ENCODE measurements around the gene TEAD3. TPM values are rescaled to one million over a fixed set of nuclear protein-coding genes. Genes with fewer than 3 reads are reported as not detected.

TEAD3 gene
- total RNA-seq, 4 donors from 2014 or later: 58.3 to 122 (median 72.5) TPM

DNA sequence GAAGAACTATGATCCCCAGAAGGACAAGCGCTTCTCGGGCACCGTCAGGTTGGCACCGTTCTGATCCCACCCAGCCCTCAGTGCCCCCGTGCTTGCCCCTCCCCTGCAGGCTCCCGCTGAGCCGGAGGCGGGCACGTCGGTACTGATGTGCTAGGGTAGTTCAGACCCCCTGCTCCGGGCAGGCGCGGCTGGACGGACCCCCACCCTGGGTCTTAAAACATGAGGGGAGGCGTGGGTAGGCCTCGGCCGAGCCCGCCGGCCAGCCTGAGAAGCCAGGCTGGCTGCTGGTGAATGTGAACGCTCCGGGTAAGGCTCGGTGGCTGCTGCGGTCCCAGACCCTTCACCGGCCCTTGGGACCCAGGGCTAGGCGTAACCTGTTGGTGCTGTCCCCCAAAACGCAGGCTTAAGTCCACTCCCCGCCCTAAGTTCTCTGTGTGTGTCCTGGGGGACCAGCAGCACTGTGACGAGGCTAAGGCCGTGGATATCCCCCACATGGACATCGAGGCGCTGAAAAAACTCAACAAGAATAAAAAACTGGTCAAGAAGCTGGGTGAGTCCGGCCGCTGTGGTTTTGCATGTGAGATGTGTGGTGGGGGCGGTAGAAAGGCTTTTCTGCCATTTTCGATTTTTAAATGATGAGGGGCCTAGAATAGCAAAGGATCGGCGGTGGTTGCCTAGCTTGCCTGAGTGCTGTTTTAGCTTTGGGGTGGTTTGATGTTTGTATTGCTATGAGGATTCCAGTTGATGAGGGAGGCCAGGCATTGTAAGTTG lies 27.7 kb downstream of the TEAD3 start:
- WGBS, 2 donors (ENCODE audit: low coverage in 1 of 2): 5 to 15% methylated on average over 11 to 13 of the region's 37 CpGs
- Histone ChIP-seq H3K27ac (peak overlapping the region; percentile 35 to 94 (median 88)), H3K4me1 (peaks cover 0 to 66% (median 5%) of the 10 kb centered on the region in 3 donors), H3K27me3 (no peaks in the 10 kb centered on the region), H3K36me3 (peaks cover 0 to 54% of the 10 kb centered on the region in 2 donors), H3K4me3 (peak overlapping the region; percentile 49 to 73), H3K9me3 (no peaks in the 10 kb centered on the region)
- peak; percentile 10 for ATAC-seq
- TF ChIP-seq POLR2A (IDR thresholded peaks at IDR 0.05) (no peak), EP300 (IDR thresholded peaks at IDR 0.05) (no peak), POLR2AphosphoS5 (IDR thresholded peaks at IDR 0.05) (no peak)
- TF ChIP-seq, protein P1, sequence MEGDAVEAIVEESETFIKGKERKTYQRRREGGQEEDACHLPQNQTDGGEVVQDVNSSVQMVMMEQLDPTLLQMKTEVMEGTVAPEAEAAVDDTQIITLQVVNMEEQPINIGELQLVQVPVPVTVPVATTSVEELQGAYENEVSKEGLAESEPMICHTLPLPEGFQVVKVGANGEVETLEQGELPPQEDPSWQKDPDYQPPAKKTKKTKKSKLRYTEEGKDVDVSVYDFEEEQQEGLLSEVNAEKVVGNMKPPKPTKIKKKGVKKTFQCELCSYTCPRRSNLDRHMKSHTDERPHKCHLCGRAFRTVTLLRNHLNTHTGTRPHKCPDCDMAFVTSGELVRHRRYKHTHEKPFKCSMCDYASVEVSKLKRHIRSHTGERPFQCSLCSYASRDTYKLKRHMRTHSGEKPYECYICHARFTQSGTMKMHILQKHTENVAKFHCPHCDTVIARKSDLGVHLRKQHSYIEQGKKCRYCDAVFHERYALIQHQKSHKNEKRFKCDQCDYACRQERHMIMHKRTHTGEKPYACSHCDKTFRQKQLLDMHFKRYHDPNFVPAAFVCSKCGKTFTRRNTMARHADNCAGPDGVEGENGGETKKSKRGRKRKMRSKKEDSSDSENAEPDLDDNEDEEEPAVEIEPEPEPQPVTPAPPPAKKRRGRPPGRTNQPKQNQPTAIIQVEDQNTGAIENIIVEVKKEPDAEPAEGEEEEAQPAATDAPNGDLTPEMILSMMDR (IDR thresholded peaks at IDR 0.05): no peak

DNA sequence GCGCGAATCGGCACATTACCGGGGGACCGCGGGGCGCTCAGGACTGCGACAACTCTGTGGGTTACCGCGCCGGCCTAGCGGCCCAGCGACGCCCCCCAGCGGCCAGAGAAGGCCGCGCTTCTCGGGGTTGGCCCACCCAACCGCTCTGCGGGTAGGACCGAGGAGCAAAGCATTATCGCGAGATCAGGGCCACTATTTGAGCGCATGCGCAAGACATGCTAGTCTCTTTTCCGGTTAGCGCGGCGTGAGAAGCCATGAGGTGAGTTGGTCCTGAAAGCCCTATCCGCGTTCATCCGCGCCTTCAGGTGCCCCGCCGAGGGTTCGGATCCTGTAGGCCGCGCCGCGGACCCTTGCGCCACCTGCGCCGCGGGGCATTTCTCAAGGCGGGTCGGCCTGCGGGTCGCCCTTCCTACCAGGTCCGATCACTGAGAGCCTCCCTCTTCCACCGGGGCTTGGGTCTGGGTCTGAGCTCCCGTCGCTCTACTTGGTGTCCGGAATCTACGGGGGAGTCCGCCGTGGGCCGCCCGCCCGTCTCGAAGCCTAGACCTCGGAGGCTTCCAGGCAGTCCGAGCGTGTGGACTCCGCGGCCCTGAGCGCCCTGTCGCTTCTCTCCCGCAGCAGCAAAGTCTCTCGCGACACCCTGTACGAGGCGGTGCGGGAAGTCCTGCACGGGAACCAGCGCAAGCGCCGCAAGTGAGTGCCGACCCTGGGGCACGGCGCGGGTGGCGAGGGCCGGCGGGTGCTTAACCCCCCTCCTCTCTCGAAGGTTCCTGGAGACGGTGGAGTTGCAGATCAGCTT lies 28.5 kb downstream of the TEAD3 start, which contains the start of gene RPL10A:
Gene RPL10A (plus strand): TSS at position 221 of the 799 bp plus-strand sequence. CDS start 34 bp downstream, at position 255.
- ATAC-seq: peak; percentile 93
- Histone ChIP-seq H3K36me3 (peaks cover 0 to 46% of the 10 kb centered on the region in 2 donors), H3K27ac (peak within 1 kb of the TSS; percentile 66 to 94 (median 88)), H3K27me3 (no peaks in the 10 kb centered on the region), H3K4me3 (peak within 1 kb of the TSS; percentile 49 to 73), H3K9me3 (no peaks in the 10 kb centered on the region), H3K4me1 (peaks cover 0 to 58% (median 5%) of the 10 kb centered on the region in 3 donors)
- WGBS, 2 donors (ENCODE audit: low coverage in 1 of 2): 0% methylated on average over 2 to 4 of the region's 86 CpGs
- TF ChIP-seq, protein P1 (IDR thresholded peaks at IDR 0.05): peak in 3 of 4 experiments; percentile 97 to 99 (median 98)
- TF ChIP-seq EP300 (IDR thresholded peaks at IDR 0.05) (no peak), POLR2AphosphoS5 (IDR thresholded peaks at IDR 0.05) (peak; percentile 99), POLR2A (IDR thresholded peaks at IDR 0.05) (peak; percentile 93)

DNA sequence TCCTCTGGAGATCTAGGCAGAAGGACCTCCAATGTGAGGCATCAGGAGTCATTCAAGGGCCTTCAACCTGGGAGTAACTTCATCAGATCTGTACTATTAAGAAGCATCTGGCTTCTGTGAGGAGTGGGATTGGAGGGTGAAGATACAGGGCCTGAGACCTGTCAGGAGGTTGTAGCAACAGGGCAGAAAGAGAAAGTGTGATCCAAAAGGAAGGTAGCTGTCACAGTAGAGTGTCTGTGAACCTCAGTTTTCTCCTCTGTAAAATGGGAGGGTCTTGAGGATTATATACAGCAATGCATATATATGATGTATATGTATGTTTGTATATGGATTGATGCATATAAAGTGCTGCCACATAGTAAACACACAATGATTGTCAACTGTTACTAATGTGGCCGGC lies 31.2 kb downstream of the TEAD3 start:
- H3K27me3 ChIP-seq: no peaks in the 10 kb centered on the region
- H3K4me1 ChIP-seq: peaks cover 0 to 31% (median 5%) of the 10 kb centered on the region in 3 donors
- H3K4me3 ChIP-seq: no peak overlapping the region
- no peak overlapping the region for H3K27ac ChIP-seq
- H3K9me3 ChIP-seq: no peaks in the 10 kb centered on the region
- ATAC-seq: no peak
- WGBS, 2 donors (ENCODE audit: low coverage in 1 of 2): 91 to 100% methylated on average over 1 of the region's 1 CpG
- TF ChIP-seq POLR2AphosphoS5 (IDR thresholded peaks at IDR 0.05): no peak
- TF ChIP-seq, protein P1 (IDR thresholded peaks at IDR 0.05): no peak
- H3K36me3 ChIP-seq: peaks cover 0 to 40% of the 10 kb centered on the region in 2 donors

DNA sequence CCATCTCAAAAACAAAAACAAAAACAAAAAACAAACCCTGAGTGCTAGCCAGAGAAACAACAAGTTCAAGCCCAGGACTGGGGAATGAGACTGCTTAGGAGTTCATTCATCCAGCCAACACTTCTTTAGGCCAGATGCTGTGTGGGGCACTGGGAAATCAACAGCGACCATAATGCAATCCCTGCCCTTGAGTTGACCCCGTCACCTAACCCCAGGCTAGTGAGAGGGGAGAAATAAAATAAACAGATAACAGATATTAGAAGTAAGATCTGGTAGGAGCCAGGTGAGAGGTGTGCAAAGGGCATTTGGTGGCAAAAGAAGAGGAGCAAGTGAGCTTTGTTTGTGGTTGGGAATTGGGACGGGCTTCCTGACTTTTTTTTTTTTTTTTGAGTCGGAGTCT lies 33.6 kb downstream of the TEAD3 start:
- H3K4me1 ChIP-seq: peaks cover 0 to 7% (median 5%) of the 10 kb centered on the region in 3 donors
- no peak for TF ChIP-seq POLR2A (IDR thresholded peaks at IDR 0.05)
- TF ChIP-seq POLR2AphosphoS5 (IDR thresholded peaks at IDR 0.05): no peak
- no peak for TF ChIP-seq EP300 (IDR thresholded peaks at IDR 0.05)
- TF ChIP-seq, protein P1 (IDR thresholded peaks at IDR 0.05): no peak
- peaks cover 0 to 52% of the 10 kb centered on the region in 2 donors for H3K36me3 ChIP-seq
- no peak overlapping the region for H3K27ac ChIP-seq
- H3K9me3 ChIP-seq: no peaks in the 10 kb centered on the region
- 80 to 83% methylated on average over 4 of the region's 4 CpGs for WGBS, 2 donors (ENCODE audit: low coverage in 1 of 2)
- ATAC-seq: no peak
- H3K4me3 ChIP-seq: no peak overlapping the region
- H3K27me3 ChIP-seq: no peaks in the 10 kb centered on the region
